ENCODE measurements around the gene GTF2IRD1.
"Not testable (repeated sequence)": the region's sequence is repeated elsewhere in the genome, so short reads cannot be mapped to it uniquely, and the experiment has no call there.

Gene GTF2IRD1

GRCh38 chr7:74430409-74430808 lies 23.3 kb upstream of the GTF2IRD1 start:
- not testable (repeated sequence) for DNase-seq (ENCODE audit: low spot score)

- no peak for DNase-seq (ENCODE audit: low spot score)
Observed at GRCh38 chr7:74430961-74431466, 22.7 kb upstream of the GTF2IRD1 start.

- not testable (repeated sequence) for DNase-seq (ENCODE audit: low spot score)
Observed at GRCh38 chr7:74437291-74437571, 16.5 kb upstream of the GTF2IRD1 start.

- DNase-seq (ENCODE audit: low spot score): no peak
Observed at GRCh38 chr7:74438327-74438726, 15.4 kb upstream of the GTF2IRD1 start.

- no peak for DNase-seq (ENCODE audit: low spot score)
Observed at GRCh38 chr7:74439541-74439940, 14.2 kb upstream of the GTF2IRD1 start.

- DNase-seq (ENCODE audit: low spot score): not testable (repeated sequence)
Observed at GRCh38 chr7:74440143-74440542, 13.6 kb upstream of the GTF2IRD1 start.

GRCh38 chr7:74441801-74442200 lies 11.9 kb upstream of the GTF2IRD1 start:
- DNase-seq (ENCODE audit: low spot score): no peak

GRCh38 chr7:74443543-74444247 lies 10.0 kb upstream of the GTF2IRD1 start:
- no peak for DNase-seq (ENCODE audit: low spot score)

- no peak for DNase-seq (ENCODE audit: low spot score)
Observed at GRCh38 chr7:74449144-74449543, 4.6 kb upstream of the GTF2IRD1 start.

GRCh38 chr7:74449809-74450397 lies 3.8 kb upstream of the GTF2IRD1 start:
- peak; percentile 87 for DNase-seq (ENCODE audit: low spot score)

GRCh38 chr7:74452748-74453321 lies 871 bp upstream of the GTF2IRD1 start:
- peak; percentile 71 for DNase-seq (ENCODE audit: low spot score)

- peak; percentile 44 for DNase-seq (ENCODE audit: low spot score)
Observed at GRCh38 chr7:74454021-74454924, 567 bp downstream of the GTF2IRD1 start.

- DNase-seq (ENCODE audit: low spot score): no peak
Observed at GRCh38 chr7:74454925-74455288, 1.2 kb downstream of the GTF2IRD1 start.

- no peak for DNase-seq (ENCODE audit: low spot score)
Observed at GRCh38 chr7:74455291-74455804, 1.6 kb downstream of the GTF2IRD1 start.

GRCh38 chr7:74455928-74456327 lies 2.2 kb downstream of the GTF2IRD1 start:
- DNase-seq (ENCODE audit: low spot score): no peak

- DNase-seq (ENCODE audit: low spot score): no peak
Observed at GRCh38 chr7:74457007-74457406, 3.3 kb downstream of the GTF2IRD1 start.

- DNase-seq (ENCODE audit: low spot score): no peak
Observed at GRCh38 chr7:74461970-74462706, 8.4 kb downstream of the GTF2IRD1 start.

GRCh38 chr7:74462707-74463100 lies 9.0 kb downstream of the GTF2IRD1 start:
- no peak for DNase-seq (ENCODE audit: low spot score)

GRCh38 chr7:74464931-74465886 lies 11.5 kb downstream of the GTF2IRD1 start:
- no peak for DNase-seq (ENCODE audit: low spot score)

GRCh38 chr7:74466196-74466813 lies 12.6 kb downstream of the GTF2IRD1 start:
- DNase-seq (ENCODE audit: low spot score): no peak
